H9 (cell line): ENCODE data around the gene DAAM2. TPM values are rescaled to one million over a fixed set of nuclear protein-coding genes. Genes with fewer than 3 reads are reported as not detected.
A peak's percentile ranks its signal among the peaks of the same experiment; 100 is the strongest.

Source experiments
- DNase-seq: peaks from one replicate; pipeline ENCODE4 v3.0.0-alpha.2; 2017
- H2AFZ ChIP-seq: one replicate; pipeline ENCODE4 v1.6.1; 2013; ENCODE audit warnings: mild to moderate bottlenecking, low read length, control low read depth, moderate library complexity
- H2AK5ac ChIP-seq: 2 replicates; pipeline ENCODE4 v1.6.1; 2013; ENCODE audit warnings: low read length, control low read depth, mixed read lengths; ENCODE audit not compliant: insufficient read length
- H2BK120ac ChIP-seq: one replicate; pipeline ENCODE4 v1.6.1; 2013; ENCODE audit warnings: low read depth, mild to moderate bottlenecking, low read length, control low read depth, inconsistent platforms; ENCODE audit not compliant: poor library complexity, severe bottlenecking
- H2BK12ac ChIP-seq: 2 replicates; pipeline ENCODE4 v1.6.1; 2013; ENCODE audit warnings: low read length, control low read depth, mixed read lengths, low read depth; ENCODE audit not compliant: insufficient read length
- H2BK15ac ChIP-seq: 2 replicates; pipeline ENCODE4 v1.6.1; 2013; ENCODE audit warnings: low read depth, low read length, control low read depth
- H2BK20ac ChIP-seq: one replicate; pipeline ENCODE4 v1.6.1; 2013; ENCODE audit warnings: low read depth, mild to moderate bottlenecking, low read length, control low read depth, inconsistent platforms; ENCODE audit not compliant: poor library complexity, severe bottlenecking
- H2BK5ac ChIP-seq: 2 replicates; pipeline ENCODE4 v1.6.1; 2013; ENCODE audit warnings: low read length, control low read depth, mixed read lengths; ENCODE audit not compliant: insufficient read length
- H3K14ac ChIP-seq: 2 replicates; pipeline ENCODE4 v1.6.1; 2013; ENCODE audit warnings: low read length, control low read depth; ENCODE audit not compliant: insufficient read depth
- H3K18ac ChIP-seq: 2 replicates; pipeline ENCODE4 v1.6.1; 2013; ENCODE audit warnings: low read depth, mild to moderate bottlenecking, mixed read lengths, low read length, control low read depth; ENCODE audit not compliant: insufficient read length
- H3K23ac ChIP-seq: 2 replicates; pipeline ENCODE4 v1.6.1; 2013; ENCODE audit warnings: low read length, control low read depth, mixed read lengths, low read depth; ENCODE audit not compliant: insufficient read length
- H3K23me2 ChIP-seq: 2 replicates; pipeline ENCODE4 v1.6.1; 2013; ENCODE audit warnings: low read depth, mild to moderate bottlenecking, mixed read lengths, low read length, control low read depth; ENCODE audit not compliant: insufficient read length, poor library complexity, severe bottlenecking
- H3K27ac ChIP-seq: 2 replicates; pipeline ENCODE4 v1.5.1; 2013; ENCODE audit warnings: low read length, control low read depth, mixed read lengths, low read depth; ENCODE audit not compliant: insufficient read length
- H3K27me3 ChIP-seq: 2 replicates; pipeline ENCODE4 v1.6.1; 2013; ENCODE audit warnings: low read length, control low read depth, inconsistent platforms; ENCODE audit not compliant: insufficient read depth
- H3K4ac ChIP-seq: 2 replicates; pipeline ENCODE4 v1.6.1; 2013; ENCODE audit warnings: low read depth, mild to moderate bottlenecking, control low read depth, inconsistent platforms, low read length, moderate library complexity
- H3K4me1 ChIP-seq: 2 replicates; pipeline ENCODE4 v1.6.1; 2013; ENCODE audit warnings: low read length, control low read depth, inconsistent platforms; ENCODE audit not compliant: insufficient read depth
- H3K4me2 ChIP-seq: 2 replicates; pipeline ENCODE4 v1.6.1; 2013; ENCODE audit warnings: low read length, control low read depth, mixed read lengths; ENCODE audit not compliant: insufficient read length, insufficient read depth
- H3K56ac ChIP-seq: 2 replicates; pipeline ENCODE4 v1.6.1; 2013; ENCODE audit warnings: low read depth, mild to moderate bottlenecking, mixed read lengths, low read length, control low read depth; ENCODE audit not compliant: insufficient read length
- H3K79me1 ChIP-seq: 2 replicates; pipeline ENCODE4 v1.6.1; 2013; ENCODE audit warnings: low read depth, mild to moderate bottlenecking, moderate library complexity, low read length, control low read depth, inconsistent platforms; ENCODE audit not compliant: insufficient read depth, poor library complexity, severe bottlenecking
- H3K79me2 ChIP-seq: 2 replicates; pipeline ENCODE4 v1.6.1; 2013; ENCODE audit warnings: low read length, control low read depth, inconsistent platforms; ENCODE audit not compliant: insufficient read depth
- H3K9ac ChIP-seq: 2 replicates; pipeline ENCODE4 v1.6.1; 2013; ENCODE audit warnings: low read length, control low read depth, mixed read lengths; ENCODE audit not compliant: insufficient read length; ENCODE audit errors: extremely low read depth
- H3K9me3 ChIP-seq: one replicate; pipeline ENCODE4 v1.6.1; 2013; ENCODE audit warnings: low read depth, low read length, inconsistent platforms; ENCODE audit not compliant: control insufficient read depth
- H3T11ph ChIP-seq: one replicate; pipeline ENCODE4 v1.6.1; 2013; ENCODE audit warnings: mild to moderate bottlenecking, low read length, control low read depth, inconsistent platforms
- H4K20me1 ChIP-seq: one replicate; pipeline ENCODE4 v1.6.1; 2013; ENCODE audit not compliant: control insufficient read depth, insufficient read length, insufficient read depth
- H4K5ac ChIP-seq: 2 replicates; pipeline ENCODE4 v1.6.1; 2013; ENCODE audit warnings: low read depth, mild to moderate bottlenecking, mixed read lengths, low read length, control low read depth; ENCODE audit not compliant: insufficient read length
- H4K8ac ChIP-seq: replicated peaks from 2 replicates; pipeline ENCODE4 v1.6.1; 2013; ENCODE audit warnings: low read length, control low read depth, mixed read lengths, low read depth; ENCODE audit not compliant: insufficient read length
- H4K91ac ChIP-seq: 2 replicates; pipeline ENCODE4 v1.6.1; 2013; ENCODE audit warnings: low read depth, mild to moderate bottlenecking, moderate library complexity, mixed read lengths, low read length, control low read depth; ENCODE audit not compliant: insufficient read length
- H3K27ac Mint-ChIP-seq, 3 experiments: 2 replicates in 2 of 3; 3 replicates in 1 of 3; pipeline ENCODE4 v1.8.0; 2020 to 2021; ENCODE audit warnings: mixed read lengths in 3 of 3, mild to moderate bottlenecking in 1 of 3, moderate library complexity in 1 of 3
- H3K27me3 Mint-ChIP-seq: 2 replicates; pipeline ENCODE4 v1.8.0; 2021; ENCODE audit warnings: low read depth, mild to moderate bottlenecking, moderate library complexity, mixed read lengths
- H3K36me3 Mint-ChIP-seq, 3 experiments: 2 replicates in 2 of 3; 3 replicates in 1 of 3; pipeline ENCODE4 v1.8.0; 2020 to 2021; ENCODE audit warnings: low read depth in 3 of 3, mixed read lengths in 3 of 3; ENCODE audit not compliant: insufficient read depth in 1 of 3
- H3K4me1 Mint-ChIP-seq, 2 experiments: 2 replicates each; pipeline ENCODE4 v1.8.0; 2020; ENCODE audit warnings: mixed read lengths in 2 of 2
- H3K4me3 Mint-ChIP-seq, 2 experiments: 2 replicates in 1 of 2; 3 replicates in 1 of 2; pipeline ENCODE4 v1.8.0; 2020 to 2021; ENCODE audit warnings: mild to moderate bottlenecking in 2 of 2, mixed read lengths in 2 of 2, moderate library complexity in 1 of 2
- H3K9me3 Mint-ChIP-seq, 2 experiments: 2 replicates in 1 of 2; 3 replicates in 1 of 2; pipeline ENCODE4 v1.8.0; 2020; ENCODE audit warnings: mild to moderate bottlenecking in 2 of 2, mixed read lengths in 2 of 2, moderate library complexity in 1 of 2
- WGBS: extraction: QIAGEN DNeasy Blood & Tissue Kit; methylation state at CpG from one replicate; pipeline ENCODE4 v1.1.7; 2013; ENCODE audit warnings: missing lambda C conversion rate, low lambda C conversion rate, mixed read lengths; ENCODE audit not compliant: insufficient read length; ENCODE audit errors: extremely low coverage; 5-methylcytosine and 5-hydroxymethylcytosine counted together
- total RNA-seq: library from RNA; stranded (reverse); gene quantifications from 2 replicates; pipeline ENCODE4 v1.2.1, GENCODE V29; 2021
- TF ChIP-seq, protein P1 (sequence below): fragments of 200-600 bp; sonication (generic); conservative IDR thresholded peaks from 3 replicates; pipeline ENCODE4 v1.8.0; 2021; ENCODE audit warnings: antibody characterized with exemption, mild to moderate bottlenecking

Gene DAAM2
- total RNA-seq, 1 experiment from 2014 or later = 1.1 TPM

DNA sequence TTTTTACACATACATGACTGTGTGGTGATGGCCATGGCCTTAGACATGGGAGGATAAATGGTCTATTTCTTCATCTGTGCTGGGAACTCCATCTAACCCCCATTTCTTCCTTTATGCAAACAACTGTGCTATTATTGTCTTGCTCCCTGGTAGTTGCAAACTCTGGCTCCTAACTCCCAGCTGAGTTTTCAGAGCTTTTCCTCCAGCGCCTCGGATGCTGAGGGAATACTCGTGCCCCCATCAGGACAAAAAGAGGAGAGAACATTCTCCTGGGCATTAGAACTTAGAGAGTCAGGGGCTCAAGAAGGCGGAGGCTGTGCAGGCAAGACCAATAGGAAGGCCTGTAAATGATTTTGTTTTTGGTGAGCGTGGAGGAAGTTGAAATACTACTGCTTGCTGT lies 2.1 kb downstream of the DAAM2 start:
- Histone ChIP-seq H4K8ac (no peak overlapping the region), H3K9me3 (no peaks in the 10 kb centered on the region), H2AFZ (no peak overlapping the region), H3K4me1 (peaks cover 5% of the 10 kb centered on the region; the same call in 1 of the 2 replicates), H4K20me1 (no peaks in the 10 kb centered on the region), H3K4me2 (no peak overlapping the region), H3K27ac (no peak overlapping the region), H3K9ac (no peak overlapping the region), H4K91ac (no peak overlapping the region), H2BK5ac (no peak overlapping the region), H3K23me2 (peaks cover 12% of the 10 kb centered on the region), H4K5ac (no peak overlapping the region), H2BK12ac (no peak overlapping the region), H2BK15ac (no peak overlapping the region), H3K14ac (no peak overlapping the region), H3K18ac (no peak overlapping the region), H3K4ac (no peak overlapping the region), H3K79me2 (no peaks in the 10 kb centered on the region), H3K23ac (no peak overlapping the region), H3K27me3 (peaks cover 5% of the 10 kb centered on the region; the same call in 1 of the 2 replicates), H2BK120ac (no peak overlapping the region), H3T11ph (no peak overlapping the region), H3K56ac (no peak overlapping the region), H3K79me1 (no peaks in the 10 kb centered on the region), H2AK5ac (no peak overlapping the region), H2BK20ac (no peak overlapping the region)
- DNase-seq = no peak
- no peaks in the 10 kb centered on the region for H3K9me3 Mint-ChIP-seq
- WGBS = no CpG with 5 or more reads among the region's 5 CpGs
- H3K27me3 Mint-ChIP-seq = peaks cover 42% of the 10 kb centered on the region
- H3K4me1 Mint-ChIP-seq = peaks cover 11 to 29% of the 10 kb centered on the region in 2 experiments
- H3K4me3 Mint-ChIP-seq = no peak overlapping the region
- H3K36me3 Mint-ChIP-seq = no peaks in the 10 kb centered on the region
- TF ChIP-seq, protein P1, sequence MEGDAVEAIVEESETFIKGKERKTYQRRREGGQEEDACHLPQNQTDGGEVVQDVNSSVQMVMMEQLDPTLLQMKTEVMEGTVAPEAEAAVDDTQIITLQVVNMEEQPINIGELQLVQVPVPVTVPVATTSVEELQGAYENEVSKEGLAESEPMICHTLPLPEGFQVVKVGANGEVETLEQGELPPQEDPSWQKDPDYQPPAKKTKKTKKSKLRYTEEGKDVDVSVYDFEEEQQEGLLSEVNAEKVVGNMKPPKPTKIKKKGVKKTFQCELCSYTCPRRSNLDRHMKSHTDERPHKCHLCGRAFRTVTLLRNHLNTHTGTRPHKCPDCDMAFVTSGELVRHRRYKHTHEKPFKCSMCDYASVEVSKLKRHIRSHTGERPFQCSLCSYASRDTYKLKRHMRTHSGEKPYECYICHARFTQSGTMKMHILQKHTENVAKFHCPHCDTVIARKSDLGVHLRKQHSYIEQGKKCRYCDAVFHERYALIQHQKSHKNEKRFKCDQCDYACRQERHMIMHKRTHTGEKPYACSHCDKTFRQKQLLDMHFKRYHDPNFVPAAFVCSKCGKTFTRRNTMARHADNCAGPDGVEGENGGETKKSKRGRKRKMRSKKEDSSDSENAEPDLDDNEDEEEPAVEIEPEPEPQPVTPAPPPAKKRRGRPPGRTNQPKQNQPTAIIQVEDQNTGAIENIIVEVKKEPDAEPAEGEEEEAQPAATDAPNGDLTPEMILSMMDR = peak; percentile 20; the same call in 1 of the 3 replicates
- no peak overlapping the region for H3K27ac Mint-ChIP-seq
